Activated CD4-positive, alpha-beta T cell treated with anti-CD3 and anti-CD28 coated beads for 36 hours (primary cell): ENCODE measurements around the gene SPEM1. TPM values are rescaled to one million over a fixed set of nuclear protein-coding genes. Genes with fewer than 3 reads are reported as not detected.
A peak's percentile ranks its signal among the peaks of the same experiment; 100 is the strongest.

Source experiments
- ATAC-seq: fragments of 200-7000 bp; cut with Tn5 transposase; one replicate; pipeline ENCODE4 v1.10.0; 2021; ENCODE audit warnings: mild to moderate bottlenecking, moderate library complexity
- CTCF ChIA-PET: fragments of 350-600 bp; sonication (Branson Sonifier 250); formaldehyde crosslinking; loops from one replicate; lab custom pipeline; 2021; ENCODE audit warnings: antibody characterized with exemption; lab: Charles Lee
- POLR2A ChIA-PET: fragments of 350-600 bp; sonication (Branson Sonifier 250); formaldehyde crosslinking; loops from one replicate; lab custom pipeline; 2021; ENCODE audit warnings: antibody characterized with exemption, inconsistent platforms; lab: Charles Lee
- DNase-seq: peaks from one replicate; pipeline ENCODE4 v3.0.0-alpha.2; 2020
- H3K27ac Mint-ChIP-seq: one replicate; pipeline ENCODE4 v1.8.0; 2021; ENCODE audit warnings: mixed read lengths
- H3K27me3 Mint-ChIP-seq: one replicate; pipeline ENCODE4 v1.8.0; 2021; ENCODE audit warnings: mixed read lengths
- H3K36me3 Mint-ChIP-seq: one replicate; pipeline ENCODE4 v1.8.0; 2021; ENCODE audit warnings: low read depth, mixed read lengths
- H3K4me1 Mint-ChIP-seq: one replicate; pipeline ENCODE4 v1.8.0; 2021; ENCODE audit warnings: mixed read lengths
- H3K4me3 Mint-ChIP-seq: one replicate; pipeline ENCODE4 v1.8.0; 2021; ENCODE audit warnings: mild to moderate bottlenecking, moderate library complexity, mixed read lengths
- H3K9me3 Mint-ChIP-seq: one replicate; pipeline ENCODE4 v1.8.0; 2021; ENCODE audit warnings: low read depth, mixed read lengths
- intact Hi-C, 2 experiments: fragments of 100-400 bp; cut with DNase I in 1 of 2; cut with micrococcal nuclease in 1 of 2; formaldehyde crosslinking; loops; one replicate each; pipeline versions ENCODE4 v1.14.2 to v1.15.1; 2022 to 2024; cut with DNase I, micrococcal nuclease
- total RNA-seq, 2 experiments: library from RNA; stranded (reverse); gene quantifications; one replicate each; pipeline ENCODE4 v1.2.3, GENCODE V29; 2021

Gene SPEM1
- total RNA-seq, 2 experiments from 2014 or later = not detected

- Mint-ChIP-seq H3K27ac (no peak overlapping the region), H3K9me3 (no peaks in the 10 kb centered on the region), H3K4me3 (no peak overlapping the region), H3K36me3 (no peaks in the 10 kb centered on the region), H3K4me1 (peaks cover 9% of the 10 kb centered on the region), H3K27me3 (peaks cover 2% of the 10 kb centered on the region)
- intact Hi-C loops = no loop called here
- peak; percentile 54 for DNase-seq
- ChIA-PET POLR2A (interaction anchor here (0.7 kb wide), 1 partner anchor 377 kb away, joined by 4 read pairs; no protein-coding TSS in a partner anchor), CTCF (no interaction called here)
- ATAC-seq = no peak
Observed at GRCh38 chr17:7408252-7408727, 11.8 kb upstream of the SPEM1 start.

- intact Hi-C loops = no loop called here
- no peak for DNase-seq
- H3K4me1 Mint-ChIP-seq = peaks cover 8% of the 10 kb centered on the region
- ChIA-PET CTCF (interaction anchor here (0.5 kb wide), 1 partner anchor 20 kb away, joined by 3 read pairs; no protein-coding TSS in a partner anchor), POLR2A (no interaction called here)
- H3K27ac Mint-ChIP-seq = no peak overlapping the region
- ATAC-seq = no peak
- no peaks in the 10 kb centered on the region for H3K36me3 Mint-ChIP-seq
- H3K9me3 Mint-ChIP-seq = no peaks in the 10 kb centered on the region
- no peak overlapping the region for H3K4me3 Mint-ChIP-seq
- H3K27me3 Mint-ChIP-seq = peaks cover 2% of the 10 kb centered on the region
Observed at GRCh38 chr17:7408863-7409262, 11.3 kb upstream of the SPEM1 start.

GRCh38 chr17:7409716-7410115 lies 10.4 kb upstream of the SPEM1 start:
- Mint-ChIP-seq H3K27me3 (peaks cover 2% of the 10 kb centered on the region), H3K4me1 (peaks cover 8% of the 10 kb centered on the region), H3K9me3 (no peaks in the 10 kb centered on the region), H3K4me3 (no peak overlapping the region), H3K36me3 (no peaks in the 10 kb centered on the region), H3K27ac (no peak overlapping the region)
- no peak for ATAC-seq
- intact Hi-C loops = no loop called here
- ChIA-PET POLR2A (no interaction called here), CTCF (no interaction called here)
- no peak for DNase-seq

GRCh38 chr17:7410634-7411426 lies 9.3 kb upstream of the SPEM1 start:
- POLR2A ChIA-PET = no interaction called here
- CTCF ChIA-PET = no interaction called here

GRCh38 chr17:7411427-7411750 lies 8.7 kb upstream of the SPEM1 start:
- Mint-ChIP-seq H3K27ac (no peak overlapping the region), H3K4me1 (peaks cover 5% of the 10 kb centered on the region), H3K4me3 (no peak overlapping the region), H3K9me3 (no peaks in the 10 kb centered on the region), H3K36me3 (no peaks in the 10 kb centered on the region), H3K27me3 (no peaks in the 10 kb centered on the region)
- intact Hi-C loops = no loop called here
- ATAC-seq = no peak
- CTCF ChIA-PET = no interaction called here
- DNase-seq = no peak
- POLR2A ChIA-PET = no interaction called here

More at GRCh38 chr17:7410634-7411426, 9.3 kb upstream of the SPEM1 start:
- H3K36me3 Mint-ChIP-seq = no peaks in the 10 kb centered on the region
- peaks cover 7% of the 10 kb centered on the region for H3K4me1 Mint-ChIP-seq
- ATAC-seq (no peak), DNase-seq (peak; percentile 26)
- no peaks in the 10 kb centered on the region for H3K27me3 Mint-ChIP-seq
- H3K4me3 Mint-ChIP-seq = no peak overlapping the region
- intact Hi-C loops = no loop called here
- H3K9me3 Mint-ChIP-seq = no peaks in the 10 kb centered on the region
- H3K27ac Mint-ChIP-seq = no peak overlapping the region

- Mint-ChIP-seq H3K36me3 (no peaks in the 10 kb centered on the region), H3K4me3 (no peak overlapping the region), H3K27me3 (no peaks in the 10 kb centered on the region), H3K27ac (no peak overlapping the region), H3K9me3 (no peaks in the 10 kb centered on the region), H3K4me1 (no peaks in the 10 kb centered on the region)
- intact Hi-C loops = no loop called here
- POLR2A ChIA-PET = no interaction called here
- CTCF ChIA-PET = interaction anchor here (0.5 to 0.9 kb wide), 2 partner anchors 10 to 12 kb away, joined by 3 to 4 read pairs; partner anchors contain the start of gene SPEM2
- no peak for DNase-seq
- ATAC-seq = peak; percentile 16
Observed at GRCh38 chr17:7413346-7413985, 6.7 kb upstream of the SPEM1 start.

GRCh38 chr17:7414837-7415236 lies 5.3 kb upstream of the SPEM1 start:
- CTCF ChIA-PET = interaction anchor here (0.6 kb wide), 1 partner anchor 226 kb away, joined by 6 read pairs; no protein-coding TSS in a partner anchor
- DNase-seq (no peak), ATAC-seq (no peak)
- Mint-ChIP-seq H3K27me3 (no peaks in the 10 kb centered on the region), H3K36me3 (no peaks in the 10 kb centered on the region), H3K27ac (no peak overlapping the region), H3K4me3 (no peak overlapping the region), H3K9me3 (no peaks in the 10 kb centered on the region), H3K4me1 (no peaks in the 10 kb centered on the region)
- POLR2A ChIA-PET = no interaction called here
- intact Hi-C loops = no loop called here

GRCh38 chr17:7415784-7416183 lies 4.3 kb upstream of the SPEM1 start:
- ATAC-seq (no peak), DNase-seq (no peak)
- no peak overlapping the region for H3K4me3 Mint-ChIP-seq
- CTCF ChIA-PET = no interaction called here
- H3K27ac Mint-ChIP-seq = no peak overlapping the region
- H3K9me3 Mint-ChIP-seq = no peaks in the 10 kb centered on the region
- POLR2A ChIA-PET = no interaction called here
- H3K36me3 Mint-ChIP-seq = no peaks in the 10 kb centered on the region
- no peaks in the 10 kb centered on the region for H3K4me1 Mint-ChIP-seq
- no peaks in the 10 kb centered on the region for H3K27me3 Mint-ChIP-seq
- intact Hi-C loops = no loop called here

GRCh38 chr17:7416323-7416722 lies 3.8 kb upstream of the SPEM1 start:
- POLR2A ChIA-PET = no interaction called here
- H3K27me3 Mint-ChIP-seq = no peaks in the 10 kb centered on the region
- ATAC-seq = no peak
- H3K36me3 Mint-ChIP-seq = no peaks in the 10 kb centered on the region
- DNase-seq = no peak
- no peak overlapping the region for H3K27ac Mint-ChIP-seq
- intact Hi-C loops = no loop called here
- H3K4me1 Mint-ChIP-seq = no peaks in the 10 kb centered on the region
- no peaks in the 10 kb centered on the region for H3K9me3 Mint-ChIP-seq
- CTCF ChIA-PET = no interaction called here
- no peak overlapping the region for H3K4me3 Mint-ChIP-seq

GRCh38 chr17:7417056-7417655 lies 3.0 kb upstream of the SPEM1 start:
- CTCF ChIA-PET = no interaction called here
- no peaks in the 10 kb centered on the region for H3K9me3 Mint-ChIP-seq
- DNase-seq (no peak), ATAC-seq (no peak)
- H3K36me3 Mint-ChIP-seq = no peaks in the 10 kb centered on the region
- no peaks in the 10 kb centered on the region for H3K27me3 Mint-ChIP-seq
- POLR2A ChIA-PET = no interaction called here
- H3K27ac Mint-ChIP-seq = no peak overlapping the region
- intact Hi-C loops = no loop called here
- no peaks in the 10 kb centered on the region for H3K4me1 Mint-ChIP-seq
- H3K4me3 Mint-ChIP-seq = no peak overlapping the region

GRCh38 chr17:7418472-7419152 lies 1.5 kb upstream of the SPEM1 start:
- Mint-ChIP-seq H3K27me3 (no peaks in the 10 kb centered on the region), H3K9me3 (no peaks in the 10 kb centered on the region), H3K27ac (no peak overlapping the region), H3K36me3 (no peaks in the 10 kb centered on the region), H3K4me3 (no peak overlapping the region), H3K4me1 (no peaks in the 10 kb centered on the region)
- ATAC-seq = no peak
- no peak for DNase-seq
- POLR2A ChIA-PET = no interaction called here
- intact Hi-C loops = no loop called here
- CTCF ChIA-PET = no interaction called here
